CD14-positive monocyte (primary cell): ENCODE data around the gene SNAPC2. TPM values are rescaled to one million over a fixed set of nuclear protein-coding genes. Genes with fewer than 3 reads are reported as not detected.

Experiments used
- DNase-seq, 3 donors: peaks; one replicate each; pipeline ENCODE4 v3.0.0-alpha.2; 2011 to 2022
- H2AFZ ChIP-seq: 2 replicates; pipeline ENCODE4 v1.6.0; 2012; ENCODE audit warnings: mild to moderate bottlenecking, low read depth, low read length, inconsistent platforms; ENCODE audit not compliant: insufficient read depth, poor library complexity, severe bottlenecking
- H3K27ac ChIP-seq, 2 donors: 1 replicate in 1 of 2; 2 replicates in 1 of 2; pipeline ENCODE4 v1.5.1; 2012 to 2013; ENCODE audit warnings: low read length in 2 of 2, control low read depth in 1 of 2, inconsistent platforms in 1 of 2, low read depth in 1 of 2, mild to moderate bottlenecking in 1 of 2
- H3K27me3 ChIP-seq, 2 donors: one replicate each; pipeline versions ENCODE4 v1.6.0 to v1.6.1; 2011 to 2013; ENCODE audit warnings: low read length in 2 of 2; ENCODE audit not compliant: control insufficient read depth in 2 of 2, insufficient read depth in 2 of 2
- H3K36me3 ChIP-seq, 2 donors: replicated peaks in 1 of 2; 1 replicate in 1 of 2; 2 replicates in 1 of 2; pipeline versions ENCODE4 v1.5.1 to v1.6.1; 2012 to 2013; ENCODE audit warnings: low read length in 2 of 2, control low read depth in 1 of 2, inconsistent platforms in 1 of 2, mild to moderate bottlenecking in 1 of 2; ENCODE audit not compliant: insufficient read depth in 2 of 2, control insufficient read depth in 1 of 2
- H3K4me1 ChIP-seq, 2 donors: 1 replicate in 1 of 2; 2 replicates in 1 of 2; pipeline versions ENCODE4 v1.5.1 to v1.6.1; 2012 to 2013; ENCODE audit warnings: low read length in 2 of 2, control low read depth in 1 of 2, inconsistent platforms in 1 of 2, mild to moderate bottlenecking in 1 of 2, moderate library complexity in 1 of 2; ENCODE audit not compliant: insufficient read depth in 2 of 2, control insufficient read depth in 1 of 2
- H3K4me2 ChIP-seq: replicated peaks from 2 replicates; pipeline ENCODE3; 2012; ENCODE audit warnings: low read length, moderate library complexity, mild to moderate bottlenecking; ENCODE audit not compliant: poor library complexity, severe bottlenecking; ENCODE audit errors: extremely low read depth
- H3K4me3 ChIP-seq, 3 experiments: fragments of 200-600 bp in 1 of 3; sonication (generic) in 1 of 3; replicated peaks in 1 of 3; 1 replicate in 2 of 3; 2 replicates in 1 of 3; pipeline ENCODE4 v1.5.1; 2011 to 2013; ENCODE audit warnings: low read length in 3 of 3, mild to moderate bottlenecking in 3 of 3, control low read depth in 2 of 3, low read depth in 2 of 3, inconsistent platforms in 1 of 3, moderate library complexity in 1 of 3
- H3K79me2 ChIP-seq: 2 replicates; pipeline ENCODE4 v1.6.0; 2012; ENCODE audit warnings: mild to moderate bottlenecking, control low read depth, inconsistent platforms, low read length, moderate library complexity; ENCODE audit not compliant: insufficient read depth
- H3K9ac ChIP-seq: 2 replicates; pipeline ENCODE4 v1.6.0; 2017; ENCODE audit warnings: low read length, mild to moderate bottlenecking; ENCODE audit not compliant: insufficient read depth, poor library complexity, severe bottlenecking
- H3K9me3 ChIP-seq, 2 donors: replicated peaks in 1 of 2; 1 replicate in 1 of 2; 2 replicates in 1 of 2; pipeline versions ENCODE4 v1.5.1 to v1.6.1; 2012 to 2013; ENCODE audit warnings: low read length in 2 of 2, control low read depth in 1 of 2; ENCODE audit not compliant: control insufficient read depth in 1 of 2, insufficient read depth in 1 of 2
- H4K20me1 ChIP-seq: 2 replicates; pipeline ENCODE4 v1.6.0; 2012; ENCODE audit warnings: mild to moderate bottlenecking, low read length, control low read depth, moderate library complexity; ENCODE audit not compliant: insufficient read depth
- H3K27ac Mint-ChIP-seq, 7 donors: one replicate each; pipeline ENCODE4 v1.8.0; 2020; ENCODE audit warnings: mild to moderate bottlenecking in 7 of 7, mixed read lengths in 7 of 7, moderate library complexity in 6 of 7, inconsistent platforms in 2 of 7
- H3K27me3 Mint-ChIP-seq, 3 donors: one replicate each; pipeline ENCODE4 v1.8.0; 2021 to 2022; ENCODE audit warnings: low read depth in 3 of 3, mild to moderate bottlenecking in 3 of 3, mixed read lengths in 3 of 3, moderate library complexity in 3 of 3, inconsistent platforms in 1 of 3
- H3K36me3 Mint-ChIP-seq, 2 donors: one replicate each; pipeline ENCODE4 v1.8.0; 2020; ENCODE audit warnings: mixed read lengths in 2 of 2, inconsistent platforms in 1 of 2, mild to moderate bottlenecking in 1 of 2
- H3K4me1 Mint-ChIP-seq: one replicate; pipeline ENCODE4 v1.8.0; 2020; ENCODE audit warnings: mild to moderate bottlenecking, mixed read lengths
- H3K4me3 Mint-ChIP-seq, 2 donors: one replicate each; pipeline ENCODE4 v1.8.0; 2020; ENCODE audit warnings: mild to moderate bottlenecking in 2 of 2, mixed read lengths in 2 of 2, moderate library complexity in 1 of 2
- H3K9me3 Mint-ChIP-seq, 7 donors: one replicate each; pipeline ENCODE4 v1.8.0; 2020 to 2022; ENCODE audit warnings: mixed read lengths in 7 of 7, mild to moderate bottlenecking in 6 of 7, moderate library complexity in 6 of 7, inconsistent platforms in 2 of 7
- WGBS: methylation state at CpG from one replicate; pipeline ENCODE4 v1.1.5; 2013; ENCODE audit warnings: missing lambda C conversion rate; ENCODE audit not compliant: insufficient coverage; 5-methylcytosine and 5-hydroxymethylcytosine counted together
- intact Hi-C, 2 donors: fragments of 100-400 bp; cut with micrococcal nuclease; formaldehyde crosslinking; loops; one replicate each; pipeline versions ENCODE4 v1.15.0 to v1.15.1; 2023
- polyA plus RNA-seq, 3 donors: library from polyadenylated mRNA; depleted of rRNA in 1 of 3; unstranded in 2 of 3; stranded (reverse) in 1 of 3; fragments of 300-500 nt in 2 of 3; fragments of >200 nt in 1 of 3; fragmentation: Illumina TruSeq in 2 of 3; gene quantifications; 1 replicate in 2 of 3; 2 replicates in 1 of 3; pipeline ENCODE4 v1.2.3, GENCODE V29; 2012 to 2021
- TF ChIP-seq, protein P1 (sequence below): fragments of 200-600 bp; IDR thresholded peaks from one replicate; pipeline ENCODE4 v1.8.0; 2022; ENCODE audit warnings: antibody characterized with exemption, mild to moderate bottlenecking

The SNAPC2 gene
- polyA plus RNA-seq, 3 donors, result 15.7 to 27.5 (median 18.3) TPM

- Histone ChIP-seq H3K4me1 (peaks cover 0 to 2% of the 10 kb centered on the region in 2 donors), H3K27me3 (peaks cover 5 to 12% of the 10 kb centered on the region in 2 donors), H3K4me2 (no peak overlapping the region), H3K9me3 (peaks cover 0 to 8% of the 10 kb centered on the region in 2 donors), H3K79me2 (peaks cover 24% of the 10 kb centered on the region), H4K20me1 (peaks cover 81% of the 10 kb centered on the region), H2AFZ (no peak overlapping the region), H3K27ac (no peak overlapping the region), H3K4me3 (no peak overlapping the region), H3K9ac (no peak overlapping the region), H3K36me3 (peaks cover 45 to 54% of the 10 kb centered on the region in 2 donors)
- TF ChIP-seq, protein P1, sequence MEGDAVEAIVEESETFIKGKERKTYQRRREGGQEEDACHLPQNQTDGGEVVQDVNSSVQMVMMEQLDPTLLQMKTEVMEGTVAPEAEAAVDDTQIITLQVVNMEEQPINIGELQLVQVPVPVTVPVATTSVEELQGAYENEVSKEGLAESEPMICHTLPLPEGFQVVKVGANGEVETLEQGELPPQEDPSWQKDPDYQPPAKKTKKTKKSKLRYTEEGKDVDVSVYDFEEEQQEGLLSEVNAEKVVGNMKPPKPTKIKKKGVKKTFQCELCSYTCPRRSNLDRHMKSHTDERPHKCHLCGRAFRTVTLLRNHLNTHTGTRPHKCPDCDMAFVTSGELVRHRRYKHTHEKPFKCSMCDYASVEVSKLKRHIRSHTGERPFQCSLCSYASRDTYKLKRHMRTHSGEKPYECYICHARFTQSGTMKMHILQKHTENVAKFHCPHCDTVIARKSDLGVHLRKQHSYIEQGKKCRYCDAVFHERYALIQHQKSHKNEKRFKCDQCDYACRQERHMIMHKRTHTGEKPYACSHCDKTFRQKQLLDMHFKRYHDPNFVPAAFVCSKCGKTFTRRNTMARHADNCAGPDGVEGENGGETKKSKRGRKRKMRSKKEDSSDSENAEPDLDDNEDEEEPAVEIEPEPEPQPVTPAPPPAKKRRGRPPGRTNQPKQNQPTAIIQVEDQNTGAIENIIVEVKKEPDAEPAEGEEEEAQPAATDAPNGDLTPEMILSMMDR, result no peak
- WGBS, result 95% methylated on average over 47 of the region's 54 CpGs
- Mint-ChIP-seq H3K4me3 (no peak overlapping the region), H3K27me3 (peaks cover 14 to 20% (median 16%) of the 10 kb centered on the region in 3 donors), H3K36me3 (peaks cover 32 to 60% of the 10 kb centered on the region in 2 donors), H3K4me1 (peaks cover 7% of the 10 kb centered on the region), H3K27ac (no peak overlapping the region), H3K9me3 (peaks cover 0 to 7% (median 3%) of the 10 kb centered on the region in 7 donors)
- intact Hi-C loops, result no loop called here
- DNase-seq, result no peak
Observed at GRCh38 chr19:7910321-7911161, 9.6 kb upstream of the SNAPC2 start.

DNA sequence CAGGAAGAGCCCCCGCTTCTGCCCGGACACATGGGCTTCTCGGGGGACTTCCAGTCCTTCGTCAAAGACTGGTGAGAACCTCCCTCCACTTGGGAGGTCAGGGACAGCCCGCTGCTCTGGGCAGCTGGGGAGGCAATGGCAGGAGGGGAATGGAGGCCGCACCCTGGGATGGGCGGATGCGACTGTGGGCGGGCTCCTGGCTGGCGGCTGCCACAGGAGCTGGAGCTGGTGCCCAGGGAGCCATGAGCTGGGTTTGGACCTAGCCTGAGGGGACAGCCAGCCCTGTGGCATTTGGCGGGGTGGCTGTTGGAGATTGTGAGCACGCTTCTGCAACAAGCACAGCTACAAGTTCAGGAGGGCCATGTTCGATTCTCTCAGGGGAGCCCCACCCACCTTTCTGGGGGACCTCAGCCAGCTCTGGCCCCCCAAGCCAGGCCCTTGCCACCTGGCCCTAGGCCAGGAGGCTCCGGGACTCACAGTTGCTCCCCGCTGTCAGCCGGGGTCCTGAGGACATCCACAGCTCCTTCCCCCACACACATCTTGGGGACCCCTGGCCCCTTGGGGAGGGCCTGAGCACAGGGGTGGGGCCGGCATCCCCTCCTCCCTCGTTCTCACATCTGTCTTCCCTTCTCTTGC lies 8.5 kb upstream of the SNAPC2 start:
- H3K4me1 Mint-ChIP-seq, result peaks cover 10% of the 10 kb centered on the region
- H3K27me3 Mint-ChIP-seq, result peaks cover 20 to 30% (median 25%) of the 10 kb centered on the region in 3 donors
- H3K36me3 Mint-ChIP-seq, result peaks cover 29 to 49% of the 10 kb centered on the region in 2 donors
- Histone ChIP-seq H2AFZ (no peak overlapping the region), H3K9ac (no peak overlapping the region), H3K27ac (no peak overlapping the region), H3K4me3 (no peak overlapping the region), H3K27me3 (peaks cover 9 to 22% of the 10 kb centered on the region in 2 donors), H3K36me3 (peaks cover 36 to 48% of the 10 kb centered on the region in 2 donors), H3K4me2 (no peak overlapping the region), H3K9me3 (peaks cover 0 to 11% of the 10 kb centered on the region in 2 donors), H3K4me1 (peaks cover 8 to 13% of the 10 kb centered on the region in 2 donors), H3K79me2 (peaks cover 13% of the 10 kb centered on the region), H4K20me1 (peaks cover 70% of the 10 kb centered on the region)
- H3K4me3 Mint-ChIP-seq, result no peak overlapping the region
- 94% methylated on average over 17 of the region's 18 CpGs for WGBS
- peak overlapping the region in 1 of 7 donors; percentile 77 for H3K27ac Mint-ChIP-seq
- TF ChIP-seq, protein P1, result no peak
- H3K9me3 Mint-ChIP-seq, result peaks cover 0 to 9% (median 5%) of the 10 kb centered on the region in 7 donors
- DNase-seq, result no peak
- intact Hi-C loops, result no loop called here
